HG03060 (cell line): ENCODE data around the gene PTPRE.
A peak's percentile ranks its signal among the peaks of the same experiment; 100 is the strongest.

Source experiments
- ATAC-seq: cut with Tn5 transposase; IDR thresholded peaks from one replicate; pipeline ENCODE4 v1.9.1; 2021; ENCODE audit warnings: low read depth, moderate number of reproducible peaks; ENCODE audit not compliant: unreplicated experiment

The PTPRE gene

DNA sequence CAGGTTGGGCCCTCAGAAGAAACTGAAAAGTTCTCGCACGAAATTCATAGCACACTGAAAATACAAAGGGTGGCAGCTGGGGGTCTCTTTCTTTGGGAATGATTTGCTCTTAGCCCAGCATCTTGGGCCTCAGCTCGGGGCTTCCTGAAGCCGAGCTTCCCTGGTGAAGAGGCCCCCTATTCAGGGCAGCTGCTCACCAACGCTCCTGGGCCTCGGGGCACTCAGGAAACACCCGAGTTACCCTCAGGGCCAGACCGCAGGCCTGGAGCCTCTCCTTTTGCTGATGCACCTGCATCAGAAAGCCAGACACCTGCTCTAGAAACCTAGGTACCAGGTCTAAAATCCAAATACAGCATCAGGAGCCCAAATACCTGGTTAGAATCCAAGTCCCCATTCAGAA lies 85.5 kb downstream of the PTPRE start:
- no peak for ATAC-seq

DNA sequence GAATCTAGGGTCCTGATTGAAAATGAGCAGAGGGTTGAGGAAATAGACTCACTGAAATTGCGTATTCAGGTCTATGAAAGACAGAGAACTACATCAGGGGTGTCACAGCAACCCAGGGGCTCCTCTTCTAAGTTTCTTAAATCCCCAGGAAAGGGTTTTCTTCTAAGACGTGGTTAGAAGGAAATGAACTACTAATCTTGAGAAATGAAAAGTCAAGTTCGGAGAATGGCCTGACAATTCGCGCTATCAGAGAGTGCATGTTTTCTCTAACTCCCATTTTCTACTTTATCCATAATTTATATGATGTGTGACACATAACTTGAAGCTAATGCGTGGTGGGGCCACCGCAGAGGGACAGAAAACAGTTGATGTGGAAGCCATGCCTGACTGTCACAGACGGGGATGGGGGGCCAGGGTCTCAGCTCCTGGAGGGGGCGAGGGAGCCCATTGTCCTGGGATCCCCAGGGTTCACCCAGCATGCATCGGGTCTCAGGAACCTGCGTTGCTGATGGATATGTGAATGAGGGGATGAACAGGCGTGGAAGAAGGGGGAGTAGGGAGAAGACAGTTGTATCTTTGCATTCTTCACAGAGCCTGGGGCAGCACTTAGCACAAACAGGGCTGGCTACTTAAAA lies 86.3 kb downstream of the PTPRE start:
- ATAC-seq: no peak

DNA sequence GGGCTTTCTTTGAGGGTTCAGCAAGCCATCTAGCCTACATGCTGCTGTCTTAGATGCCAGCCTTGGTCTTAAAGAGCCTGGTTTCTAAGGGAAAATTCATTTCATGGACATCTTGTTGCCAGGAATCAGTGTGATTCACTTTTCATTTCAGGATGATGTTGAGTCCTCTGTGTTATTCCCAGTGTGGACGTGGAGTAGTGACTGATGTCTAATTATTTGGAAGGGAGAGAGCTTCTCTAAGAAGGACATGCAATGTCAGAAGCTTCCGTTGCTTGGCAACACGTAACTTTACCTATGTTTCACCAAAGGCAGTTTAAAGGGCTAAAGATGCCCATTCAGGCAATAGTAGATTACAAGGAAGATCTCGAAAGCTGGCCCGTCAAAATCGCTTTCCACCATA lies 89.0 kb downstream of the PTPRE start:
- ATAC-seq: no peak

DNA sequence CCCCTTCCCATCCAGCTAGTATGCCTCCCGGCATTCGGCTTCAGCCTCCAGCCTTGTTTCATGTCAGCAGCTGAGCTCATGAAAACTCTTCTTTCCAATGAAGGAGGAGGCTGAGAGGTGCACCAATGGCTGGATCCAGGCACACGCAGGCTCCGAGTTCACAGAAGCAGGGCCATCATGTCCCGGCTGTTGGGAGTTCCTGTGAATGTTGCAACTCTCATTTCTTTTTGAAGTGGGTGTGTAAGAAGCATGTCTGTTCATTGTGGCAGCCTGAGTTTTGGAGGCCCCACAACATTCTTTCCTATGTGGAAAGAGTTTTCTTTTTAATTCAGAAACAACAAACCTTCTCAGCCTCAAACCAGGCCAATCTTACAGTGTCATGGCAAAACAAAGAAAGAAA lies 89.7 kb downstream of the PTPRE start:
- no peak for ATAC-seq

DNA sequence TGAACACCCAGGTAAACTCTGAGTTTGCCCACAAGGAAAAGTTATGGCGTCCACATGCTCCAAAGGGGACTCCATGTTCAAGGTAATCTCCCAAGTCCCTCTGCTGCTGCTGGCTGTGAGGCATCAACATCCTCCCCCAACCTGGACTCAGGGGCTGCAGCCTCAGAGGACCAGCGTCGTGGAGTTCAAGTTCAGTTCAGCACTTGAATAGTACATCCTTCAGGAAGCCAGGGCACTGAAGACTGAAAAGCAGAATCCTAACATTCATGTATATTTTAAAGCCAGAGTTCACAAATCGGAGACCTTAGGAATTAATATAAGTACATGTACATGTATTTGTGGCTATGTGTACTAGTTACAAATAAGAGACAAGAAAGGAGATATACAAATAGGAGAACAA lies 90.4 kb downstream of the PTPRE start:
- ATAC-seq: no peak

DNA sequence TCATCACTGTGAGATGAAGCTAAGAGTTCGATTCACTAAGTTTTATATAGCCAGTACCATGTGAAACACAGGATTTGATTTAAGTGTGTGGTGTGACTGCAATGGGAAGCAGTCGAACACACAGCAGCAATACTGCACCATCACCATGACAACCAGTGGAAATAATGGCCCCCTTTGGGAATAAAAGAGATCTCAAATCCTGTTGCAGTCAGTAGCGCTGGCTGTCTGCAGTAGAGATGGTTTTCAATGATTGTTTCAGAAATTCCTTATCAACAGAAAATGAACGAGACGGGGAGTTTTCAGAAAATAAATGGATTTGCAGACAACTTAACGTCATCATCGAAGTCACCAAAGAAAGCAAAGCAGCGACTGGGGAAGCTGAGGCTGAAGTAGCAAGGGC lies 91.0 kb downstream of the PTPRE start:
- no peak for ATAC-seq

DNA sequence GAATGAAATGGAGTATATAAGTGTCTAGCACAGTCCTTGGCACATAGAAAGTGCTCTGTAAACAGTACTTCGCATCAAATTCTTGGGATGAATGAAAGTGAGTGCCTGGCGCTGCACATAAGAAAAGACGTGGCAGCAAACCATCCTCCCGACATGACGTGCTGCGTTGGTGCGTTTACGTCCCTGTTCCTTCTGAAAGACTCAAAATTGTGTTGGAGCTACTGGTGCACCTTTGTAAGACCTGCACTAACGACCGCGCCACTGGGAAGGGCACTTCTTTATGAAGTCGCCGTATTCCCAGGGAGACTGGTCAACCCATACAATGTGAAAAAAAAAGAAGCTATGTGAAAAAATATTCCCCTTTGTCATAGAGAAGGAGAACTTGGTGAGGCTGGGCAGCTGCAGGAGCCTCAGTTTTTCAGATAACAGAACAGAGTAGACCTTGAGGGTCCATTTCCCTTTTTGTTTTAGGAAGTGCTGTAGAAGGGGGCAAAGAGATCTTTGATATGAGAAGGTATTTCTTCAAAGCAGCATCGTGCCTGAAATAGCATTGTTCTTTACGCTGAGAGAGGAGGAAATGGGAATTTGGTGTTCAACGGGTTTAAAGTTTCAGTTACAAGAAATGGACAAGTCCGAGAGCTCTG lies 91.7 kb downstream of the PTPRE start:
- ATAC-seq: no peak

DNA sequence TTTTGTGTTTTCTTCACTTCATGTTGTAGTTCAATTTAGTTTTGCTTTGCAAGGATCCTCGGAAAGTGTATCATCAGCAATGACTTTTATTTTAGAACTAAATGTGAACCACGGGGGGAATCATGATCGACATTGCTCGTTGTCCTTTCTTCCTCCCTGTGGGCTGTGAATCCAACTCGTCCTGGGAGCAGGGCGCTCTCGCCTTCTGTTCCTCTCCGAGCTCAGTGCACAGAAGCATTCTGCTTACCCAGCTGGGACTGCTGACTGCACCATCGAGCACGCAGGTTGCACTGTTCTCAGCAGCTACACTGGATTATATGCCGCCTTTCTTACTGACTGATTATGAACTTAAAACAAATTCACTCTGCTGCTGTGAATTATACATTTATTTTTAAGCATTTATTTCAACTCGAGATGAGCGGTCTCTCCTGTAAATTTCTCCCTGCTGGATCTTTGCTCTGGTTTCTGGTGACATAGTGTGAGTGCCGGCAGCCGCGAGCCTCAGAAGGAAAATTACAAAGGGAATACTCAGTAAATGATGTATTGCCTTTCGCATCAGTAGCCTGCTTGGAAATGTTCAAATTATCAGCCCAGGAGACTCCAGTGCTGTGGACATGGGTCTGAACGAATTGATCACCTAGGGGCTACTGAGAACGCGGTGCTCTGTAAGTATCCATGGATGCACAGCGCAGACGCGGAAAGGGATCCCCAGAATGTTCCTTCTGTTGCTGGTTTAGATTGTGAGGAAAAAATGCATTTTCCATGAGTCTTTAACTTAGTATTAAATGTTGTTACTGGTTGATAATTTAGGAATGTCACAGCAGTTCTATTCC lies 92.6 kb downstream of the PTPRE start:
- ATAC-seq: no peak

DNA sequence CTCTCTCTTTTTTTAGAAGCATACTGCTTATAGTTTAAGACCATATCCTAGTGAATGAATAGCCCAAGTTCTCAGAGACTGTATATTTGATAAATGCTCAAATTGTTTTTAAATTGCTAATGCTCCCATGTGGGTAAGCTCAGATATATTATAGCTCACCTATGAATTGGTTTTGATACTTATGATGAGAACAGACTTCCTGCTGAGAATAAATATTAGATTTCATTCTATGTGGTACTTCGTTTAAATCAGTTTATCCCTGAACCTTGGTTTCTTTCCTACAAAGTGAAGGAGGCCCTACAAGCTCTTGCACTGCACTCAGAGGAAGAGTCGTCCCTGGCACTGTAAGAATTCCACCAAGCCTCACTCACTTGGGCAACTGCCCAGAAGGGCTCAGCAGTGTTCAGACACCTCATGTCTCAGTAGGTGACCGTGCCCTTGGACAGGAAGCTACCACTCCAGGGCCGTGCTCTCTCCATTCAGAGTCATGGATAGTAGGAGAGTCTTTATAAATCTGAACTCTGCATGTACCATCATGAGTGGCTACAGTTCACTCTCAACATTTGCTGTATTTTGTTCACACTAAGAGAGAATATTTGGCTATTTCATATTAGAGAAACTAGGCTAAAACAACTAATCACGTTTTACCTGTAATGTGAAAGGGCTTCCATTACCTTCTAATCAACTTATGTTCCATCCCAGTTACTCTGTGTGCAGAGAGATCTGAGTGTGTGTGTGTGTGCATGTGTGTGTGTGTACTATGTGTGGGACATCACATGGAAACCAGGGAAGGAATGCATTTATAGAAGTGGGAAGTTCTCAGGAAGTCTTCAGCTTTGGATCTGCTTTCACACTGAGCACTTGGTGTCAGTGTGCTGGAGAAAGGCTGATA lies 93.8 kb downstream of the PTPRE start:
- no peak for ATAC-seq

DNA sequence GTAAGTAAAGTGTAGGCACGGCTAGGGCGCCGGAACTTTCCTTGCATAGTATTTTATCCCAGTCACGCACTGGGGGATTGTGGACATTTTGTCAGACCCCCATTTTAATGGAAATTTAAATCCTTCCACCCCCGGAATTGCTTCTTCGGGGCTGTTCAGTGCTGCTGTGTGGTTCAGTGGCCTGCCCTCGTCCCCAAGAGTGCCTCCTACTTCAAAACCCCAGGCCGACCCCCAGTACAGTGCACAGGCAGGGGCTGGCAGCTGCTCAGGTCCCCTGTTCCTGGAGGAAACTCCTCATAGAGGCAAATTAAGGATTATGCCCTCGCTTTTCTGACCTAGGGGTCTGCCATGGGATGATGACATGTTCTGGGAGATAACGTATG lies 94.5 kb downstream of the PTPRE start:
- no peak for ATAC-seq

DNA sequence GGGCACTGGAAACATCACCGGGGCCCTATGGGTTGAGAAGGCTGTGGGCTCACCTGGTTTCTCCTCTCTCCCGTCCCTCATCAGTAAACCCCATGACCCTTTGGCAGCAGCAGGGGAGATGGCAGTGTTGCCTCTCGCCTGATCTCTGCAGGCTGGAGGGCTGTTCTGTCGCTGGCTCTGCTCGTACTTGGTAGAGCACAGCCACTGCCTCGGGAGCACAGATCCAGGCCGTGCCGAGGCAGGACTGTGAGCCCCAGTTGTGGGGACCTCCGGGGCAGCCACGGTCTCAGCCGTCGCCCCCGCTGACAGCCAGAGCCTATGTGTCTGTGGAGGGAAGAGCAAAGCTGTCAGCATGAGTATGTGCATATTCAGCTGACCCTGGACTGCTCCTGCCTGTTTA lies 94.9 kb downstream of the PTPRE start:
- no peak for ATAC-seq

DNA sequence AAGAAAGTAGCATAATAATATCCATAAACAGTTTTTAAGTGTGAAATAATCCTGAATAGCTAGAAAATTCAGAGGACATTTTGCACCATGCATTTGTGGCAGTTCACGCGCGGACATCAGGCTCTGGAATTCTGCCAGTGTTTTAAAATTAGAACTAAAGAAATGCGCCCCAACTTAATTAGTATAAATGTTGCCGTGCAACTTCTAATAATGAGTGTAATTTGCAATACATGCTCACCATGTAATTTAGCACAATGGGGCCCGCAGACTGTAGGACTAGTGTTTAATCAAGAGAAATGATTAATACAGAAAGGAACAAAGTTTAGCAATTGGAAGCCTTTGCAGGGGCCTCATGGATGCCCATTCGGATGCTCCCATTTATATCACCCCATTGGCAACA lies 96.6 kb downstream of the PTPRE start:
- no peak for ATAC-seq

DNA sequence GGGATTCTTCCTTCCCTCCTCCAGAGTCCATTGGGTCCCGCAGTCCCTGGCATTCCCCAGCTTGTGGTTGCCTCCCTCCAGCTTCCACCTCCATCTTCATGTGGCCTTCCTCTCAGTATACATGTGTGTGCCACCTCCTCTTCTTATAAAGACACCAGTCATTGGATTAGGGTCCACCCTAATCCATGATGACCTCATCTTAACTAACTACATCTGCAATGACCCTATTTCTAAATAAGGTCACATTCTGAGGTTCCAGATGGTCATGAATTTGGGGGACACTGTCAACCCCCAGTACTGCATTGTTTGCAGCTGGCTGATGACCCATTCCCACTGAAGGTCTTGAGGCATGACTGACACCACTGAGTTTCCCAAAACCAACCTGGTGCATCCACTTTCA lies 99.0 kb downstream of the PTPRE start:
- no peak for ATAC-seq

DNA sequence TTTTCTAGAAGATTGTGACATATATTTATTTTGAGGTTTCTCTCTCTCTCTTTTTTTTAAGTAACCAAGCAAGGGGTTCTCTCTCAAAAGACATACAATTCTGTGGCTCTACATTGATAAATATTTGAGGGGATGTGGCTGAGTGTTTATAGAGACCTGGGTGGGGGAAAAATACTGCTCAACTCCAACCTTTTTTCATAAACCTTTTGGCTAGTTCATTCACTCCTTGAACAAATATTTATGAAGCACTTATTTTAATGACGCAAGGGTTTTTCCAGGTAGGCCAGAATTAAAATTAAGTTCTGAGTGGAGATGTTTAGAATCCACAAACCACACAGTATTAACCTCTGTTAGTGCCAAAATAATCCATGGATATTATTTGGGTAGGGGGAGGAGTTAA lies 100.2 kb downstream of the PTPRE start:
- no peak for ATAC-seq

DNA sequence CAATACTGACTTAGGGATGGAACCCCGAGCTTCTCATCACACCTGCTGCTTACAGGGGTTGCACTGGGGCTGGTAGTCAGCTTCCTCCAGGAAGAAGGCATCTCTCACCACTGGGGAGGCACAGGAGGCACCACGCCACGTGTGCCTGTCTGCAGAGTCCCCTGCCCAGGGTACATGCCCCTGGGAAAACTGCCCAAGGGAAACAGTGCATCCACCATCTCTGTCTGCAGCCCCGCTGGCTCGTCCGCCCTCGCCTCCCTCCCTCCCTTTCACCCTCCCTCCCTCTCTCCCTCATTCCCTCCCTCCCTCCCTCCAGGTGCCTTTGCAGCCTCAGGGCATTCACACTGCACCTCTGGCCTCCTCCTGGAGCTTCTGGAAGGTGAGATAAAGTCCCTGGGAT lies 101.1 kb downstream of the PTPRE start:
- ATAC-seq: no peak

DNA sequence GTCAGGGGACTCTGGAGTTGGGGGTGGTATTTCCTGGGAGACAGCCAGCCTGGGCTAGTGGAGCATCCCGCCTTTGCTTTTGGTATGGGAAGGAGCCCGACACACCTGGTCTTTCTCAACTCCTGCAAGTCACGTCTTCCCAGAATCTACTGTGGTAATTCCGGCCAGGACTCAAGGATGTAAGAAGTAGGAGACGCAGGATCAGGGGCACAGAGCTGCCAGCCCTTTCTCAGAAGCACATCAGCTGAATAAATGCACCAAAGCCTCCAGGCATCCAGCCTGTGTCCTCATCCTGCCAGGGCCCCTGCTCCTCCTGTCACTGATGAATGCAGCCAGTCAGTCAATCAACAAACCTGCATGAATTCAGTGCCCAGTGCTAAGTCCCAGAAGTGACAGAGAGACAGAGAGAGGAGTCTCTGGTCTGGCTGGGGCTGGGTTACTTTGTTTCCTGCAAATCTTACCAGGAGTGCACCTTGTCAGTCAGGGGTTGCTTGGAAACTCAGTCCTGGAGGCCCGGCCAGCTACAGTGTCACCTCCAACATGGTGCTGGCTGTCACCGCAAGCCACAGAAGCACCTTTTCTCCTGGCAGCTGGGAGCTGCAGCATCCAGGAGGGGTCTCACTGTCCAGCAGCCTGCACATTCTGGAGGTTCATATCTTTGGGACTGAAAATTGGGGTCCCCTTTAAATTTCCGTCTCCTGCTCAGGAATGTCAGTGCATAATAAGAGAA lies 101.8 kb downstream of the PTPRE start:
- no peak for ATAC-seq

DNA sequence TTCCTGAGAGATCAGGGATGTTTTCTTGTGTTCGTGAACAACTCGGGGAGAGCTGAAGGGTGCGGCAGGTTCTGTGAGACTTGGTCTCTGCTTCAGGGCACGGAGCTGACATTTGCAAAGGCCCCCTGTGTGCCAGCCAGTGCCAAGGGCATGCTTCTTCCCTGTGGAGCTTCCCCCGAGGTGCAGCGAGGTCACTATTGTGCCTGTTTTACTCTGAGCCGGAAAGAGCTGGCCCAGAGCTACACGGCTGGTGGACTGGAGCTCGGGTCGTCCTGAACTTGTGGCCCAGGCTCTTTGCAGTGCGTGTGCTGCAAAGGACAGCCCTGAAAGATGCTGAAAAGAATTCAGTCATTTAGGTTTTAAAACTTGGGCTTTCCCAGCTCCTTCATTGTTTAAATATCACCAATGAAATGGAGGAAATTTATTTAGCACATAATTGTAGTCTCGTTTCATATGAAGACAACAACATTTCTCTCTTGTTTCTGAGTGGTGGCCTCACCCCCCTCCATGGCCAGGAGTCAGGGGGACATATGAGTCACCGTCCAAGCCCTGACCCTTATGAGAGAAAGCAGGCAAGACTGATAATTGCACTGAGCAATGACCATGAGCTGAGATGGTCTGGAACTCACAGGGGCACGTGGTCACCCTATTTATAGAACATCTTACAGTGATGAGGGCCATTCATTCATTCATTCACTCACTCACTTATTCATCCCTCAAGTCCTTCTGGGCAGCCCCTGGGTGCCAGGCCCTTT lies 102.6 kb downstream of the PTPRE start:
- ATAC-seq: no peak

DNA sequence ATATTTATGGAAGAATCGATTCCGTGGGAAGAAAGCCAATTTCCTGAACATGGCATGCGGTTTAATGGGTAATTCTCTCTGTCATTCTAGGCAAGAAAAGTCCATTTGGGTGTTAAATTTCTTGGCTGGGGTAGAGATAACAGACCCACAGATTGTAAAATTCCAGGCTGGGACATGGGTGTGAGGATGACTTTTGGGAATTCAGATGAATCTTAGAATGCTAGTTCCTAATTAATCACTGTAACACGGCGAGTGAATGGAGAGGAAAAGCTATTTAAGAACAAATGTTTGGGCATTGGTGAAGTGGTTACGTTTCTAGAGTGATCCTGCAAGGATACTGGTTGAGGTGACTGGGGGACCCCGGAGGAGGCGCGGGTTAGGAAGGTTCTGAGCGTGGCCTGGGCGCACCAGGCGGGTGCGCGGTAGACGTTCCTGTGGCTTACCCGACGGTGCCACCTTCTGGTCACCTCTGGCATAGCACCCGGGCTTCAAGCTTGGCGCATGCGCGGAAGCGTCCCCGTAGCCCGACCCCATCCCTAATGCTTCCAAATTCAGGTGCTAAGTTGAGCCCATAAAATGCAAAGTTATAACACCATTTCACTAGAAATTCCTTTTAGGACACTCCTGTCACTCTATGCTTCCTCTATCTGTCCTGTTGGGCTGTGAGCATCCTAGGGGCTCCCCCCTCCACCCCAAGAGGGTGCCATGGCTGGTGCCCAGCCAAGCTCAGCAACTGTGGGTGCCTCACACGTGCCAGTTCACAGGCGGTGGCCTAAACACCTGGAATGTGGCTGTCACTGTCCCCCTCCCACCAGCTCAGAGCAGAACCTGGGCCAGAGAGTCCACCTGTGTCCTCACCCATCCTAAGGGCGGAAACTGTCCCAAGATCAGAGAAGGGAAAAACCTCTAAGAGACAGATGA lies 104.4 kb downstream of the PTPRE start:
- peak; percentile 87 for ATAC-seq
